Erythroblast (primary cell): ENCODE measurements around the gene NATD1.

Experiments used
- GATA1 ChIP-seq: IDR thresholded peaks from 2 replicates; pipeline ENCODE4 v1.6.1; 2011; ENCODE audit warnings: low read depth, mild to moderate bottlenecking, control low read depth, low read length, moderate library complexity
- POLR2A ChIP-seq: IDR thresholded peaks from 2 replicates; pipeline ENCODE4 v1.6.1; 2011; ENCODE audit warnings: mild to moderate bottlenecking, low read length

GRCh38 chr17:21194226-21194625, 59.0 kb downstream of the NATD1 start:
- TF ChIP-seq POLR2A, result no peak
- no peak for TF ChIP-seq GATA1
